GM21390 (cell line): ENCODE data around the gene FBXO9.
"Not testable (repeated sequence)": the region's sequence is repeated elsewhere in the genome, so short reads cannot be mapped to it uniquely, and the experiment has no call there.

Source experiments
- ATAC-seq: cut with Tn5 transposase; IDR thresholded peaks from one replicate; pipeline ENCODE4 v1.9.1; 2021; ENCODE audit not compliant: unreplicated experiment

FBXO9 gene

DNA sequence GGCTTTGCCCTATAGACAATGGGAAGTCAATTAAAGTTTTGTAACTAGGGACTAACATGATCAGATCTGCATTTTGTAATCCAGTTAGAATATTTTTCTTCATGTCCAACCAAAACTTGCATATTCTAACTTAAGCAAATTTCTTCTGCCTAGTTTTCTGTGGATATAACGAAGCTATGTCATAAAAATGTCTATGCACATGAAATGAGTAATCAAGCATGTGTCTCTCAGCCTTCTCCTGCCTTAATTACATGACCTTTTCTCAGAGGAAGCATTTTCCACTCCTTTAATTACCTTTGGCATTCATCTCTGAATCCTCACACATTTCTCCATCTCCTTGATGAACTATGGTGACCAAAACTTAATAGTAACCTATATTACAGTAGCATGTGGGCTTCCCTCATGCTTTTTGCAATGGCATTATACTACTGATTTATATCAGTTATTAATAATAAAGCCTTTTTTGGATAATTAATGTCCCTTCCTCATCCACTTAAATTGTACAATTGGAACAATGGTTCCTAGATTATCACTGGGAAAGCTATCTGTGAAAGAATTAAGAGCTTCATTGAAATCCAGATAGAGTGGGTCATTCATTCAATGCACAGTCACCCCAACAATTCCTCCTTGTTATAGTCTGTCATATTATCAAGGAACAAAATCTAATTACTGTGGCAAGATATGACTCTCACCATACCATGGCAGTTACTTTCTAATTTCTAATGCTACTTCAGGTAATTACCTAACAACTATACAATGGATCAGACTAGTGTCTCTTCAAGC lies 19.1 kb upstream of the FBXO9 start:
- no peak for ATAC-seq

GRCh38 chr6:53048431-53049195 lies 16.6 kb upstream of the FBXO9 start:
- peak; percentile 94 for ATAC-seq

DNA sequence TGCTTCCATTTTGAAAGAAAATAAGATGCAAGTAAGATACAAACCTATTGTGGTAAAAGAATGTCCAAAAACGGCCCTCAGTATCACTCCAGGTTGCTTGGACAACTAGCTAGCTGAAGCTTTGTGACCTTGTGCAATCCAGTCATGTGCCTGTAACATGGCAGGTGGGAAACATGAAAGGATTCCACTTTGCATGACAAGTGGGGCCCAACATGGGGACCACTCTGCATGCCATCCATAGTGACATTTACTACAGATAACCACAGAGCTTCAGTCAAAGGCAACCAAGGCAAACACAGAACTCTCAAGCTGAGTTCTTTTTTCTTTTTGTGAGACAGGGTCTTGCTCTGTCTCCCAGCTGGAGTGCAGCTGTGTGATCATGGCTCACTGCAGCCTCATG lies 15.8 kb upstream of the FBXO9 start:
- no peak for ATAC-seq

DNA sequence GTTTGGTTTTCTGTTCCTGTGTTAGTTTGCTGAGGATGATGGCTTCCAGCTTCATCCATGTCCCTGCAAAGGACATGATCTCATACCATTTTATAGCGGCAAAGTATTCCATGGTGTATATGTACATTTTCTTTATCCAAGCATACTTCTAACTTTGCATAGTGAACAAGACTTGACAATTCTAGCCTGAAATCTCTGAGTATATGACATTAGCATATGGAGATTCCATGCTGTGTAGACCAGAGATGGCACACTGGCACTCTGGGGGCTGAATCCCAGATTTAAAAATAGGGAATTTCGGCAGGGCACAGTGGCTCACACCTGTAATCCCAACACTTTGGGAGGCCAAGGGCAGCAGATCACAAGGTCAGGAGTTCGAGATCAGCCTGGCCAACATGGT lies 13.1 kb upstream of the FBXO9 start:
- ATAC-seq, result not testable (repeated sequence)

GRCh38 chr6:53054532-53054931 lies 10.7 kb upstream of the FBXO9 start:
- ATAC-seq, result no peak

DNA sequence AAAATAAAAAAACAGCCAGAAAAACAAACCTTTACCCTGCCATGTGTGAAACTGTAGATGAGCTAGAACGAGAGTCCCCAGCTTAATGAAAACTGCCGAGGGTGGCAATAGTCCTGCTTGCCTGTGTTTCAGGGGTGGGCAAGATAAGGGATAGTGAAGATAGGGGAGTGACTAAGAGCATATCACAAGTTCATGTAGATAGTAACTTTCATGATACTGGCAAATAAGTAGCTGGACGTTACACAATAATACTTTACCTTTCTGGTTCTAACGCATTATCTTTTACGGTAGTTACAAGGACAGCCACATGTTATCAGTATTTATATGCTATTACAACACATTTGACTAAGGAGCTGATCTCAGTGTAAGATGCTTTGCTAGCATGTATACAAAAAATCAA lies 9.3 kb upstream of the FBXO9 start:
- no peak for ATAC-seq

DNA sequence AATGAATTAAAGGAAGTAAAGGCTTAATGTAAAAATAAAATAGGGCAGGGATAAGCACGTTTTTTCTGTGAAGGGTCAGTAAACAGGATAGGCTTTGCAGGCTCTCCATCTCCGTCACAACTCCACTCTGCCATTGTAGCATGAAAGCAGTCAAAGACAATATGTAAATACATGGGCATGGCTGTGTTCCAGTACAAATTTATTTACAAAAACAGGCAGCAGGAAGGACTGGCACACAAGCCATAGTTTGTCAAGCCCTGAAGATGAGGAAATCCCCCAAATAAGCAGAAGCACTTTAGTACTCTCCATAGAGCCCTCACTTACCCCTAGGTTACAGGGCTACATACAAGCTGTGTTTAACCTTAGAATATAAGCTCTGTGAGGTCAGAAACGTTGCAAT lies 8.9 kb upstream of the FBXO9 start:
- ATAC-seq, result no peak

DNA sequence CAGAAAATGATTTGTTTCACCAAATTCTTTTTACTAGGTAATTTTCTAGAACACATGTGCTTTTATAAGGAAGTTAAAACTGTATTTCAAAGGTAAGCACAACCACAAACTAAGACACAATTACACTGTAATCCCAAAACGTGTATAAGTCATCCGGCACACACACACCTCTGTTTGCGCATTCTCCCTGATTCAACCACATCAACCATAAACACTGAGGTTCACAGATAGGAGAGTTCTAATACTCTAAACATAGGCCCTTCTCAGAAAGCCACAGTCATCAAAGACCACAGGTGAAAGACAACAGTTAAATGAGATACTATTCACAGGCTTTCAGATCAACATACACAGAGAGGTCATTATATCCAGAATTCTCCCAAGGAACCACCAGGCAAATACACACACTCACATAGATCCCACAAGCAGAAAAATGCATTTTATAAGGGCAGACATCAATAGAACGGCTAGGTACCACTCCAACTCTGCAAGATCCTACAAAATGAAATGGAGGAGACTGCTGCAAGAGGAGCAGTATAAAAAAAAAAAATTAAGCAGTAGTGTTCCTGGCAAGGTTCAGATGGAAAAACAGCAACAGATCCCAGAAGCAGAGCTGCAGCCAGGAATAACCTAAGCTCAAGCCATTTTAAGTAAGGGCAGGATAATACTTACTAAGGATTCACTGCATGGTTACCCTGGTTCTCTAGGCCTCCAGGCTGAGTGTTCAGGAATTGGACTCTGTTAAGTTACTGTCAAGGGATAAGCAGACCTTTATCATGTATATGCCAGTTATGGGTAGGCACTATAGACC lies 6.6 kb upstream of the FBXO9 start:
- no peak for ATAC-seq

DNA sequence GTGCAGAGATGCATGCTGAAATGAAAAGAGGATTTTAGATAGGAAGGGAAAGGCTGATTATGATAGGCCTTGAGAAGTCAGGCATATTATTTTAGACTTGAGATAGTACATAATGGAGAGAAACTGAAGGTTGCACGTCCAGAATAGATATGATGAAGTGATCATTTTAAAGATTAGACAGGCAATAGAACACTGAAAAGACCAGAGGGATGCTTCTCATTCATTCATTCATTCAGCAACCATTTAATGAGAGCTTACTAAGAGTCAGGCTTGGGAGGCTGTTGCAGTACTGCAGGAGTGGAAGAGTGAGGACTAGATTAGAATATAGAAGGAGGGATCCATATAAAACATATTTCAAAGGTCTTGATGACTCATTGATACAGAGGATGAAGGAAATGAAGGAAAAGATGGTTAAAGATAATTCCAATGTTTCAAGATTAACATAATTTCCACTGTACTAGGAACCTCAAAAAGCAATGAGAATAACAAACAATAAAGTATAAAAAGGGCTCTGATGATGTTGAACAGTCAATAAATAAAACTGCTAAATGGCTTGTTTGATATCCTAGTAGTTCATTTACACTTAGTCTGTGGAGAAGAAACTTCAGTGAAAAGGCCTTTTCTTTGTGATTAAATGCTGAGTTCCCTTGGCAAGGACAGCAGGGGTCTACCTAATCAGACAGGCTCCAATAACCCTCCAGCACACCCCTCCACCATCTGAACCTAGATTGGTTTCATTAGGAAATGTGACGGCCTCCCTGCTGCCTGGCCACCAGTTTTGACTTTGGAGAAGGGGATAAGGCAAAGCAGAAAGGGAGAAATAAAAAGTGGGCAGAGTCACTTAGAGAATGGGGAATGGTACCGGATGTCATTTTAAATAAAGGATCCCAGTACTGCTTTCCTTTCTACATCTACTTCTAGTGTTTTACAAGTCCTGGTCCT lies 5.3 kb upstream of the FBXO9 start:
- ATAC-seq, result no peak

GRCh38 chr6:53062169-53062539 lies 3.0 kb upstream of the FBXO9 start:
- ATAC-seq, result no peak

GRCh38 chr6:53064255-53064654 lies 949 bp upstream of the FBXO9 start:
- not testable (repeated sequence) for ATAC-seq

DNA sequence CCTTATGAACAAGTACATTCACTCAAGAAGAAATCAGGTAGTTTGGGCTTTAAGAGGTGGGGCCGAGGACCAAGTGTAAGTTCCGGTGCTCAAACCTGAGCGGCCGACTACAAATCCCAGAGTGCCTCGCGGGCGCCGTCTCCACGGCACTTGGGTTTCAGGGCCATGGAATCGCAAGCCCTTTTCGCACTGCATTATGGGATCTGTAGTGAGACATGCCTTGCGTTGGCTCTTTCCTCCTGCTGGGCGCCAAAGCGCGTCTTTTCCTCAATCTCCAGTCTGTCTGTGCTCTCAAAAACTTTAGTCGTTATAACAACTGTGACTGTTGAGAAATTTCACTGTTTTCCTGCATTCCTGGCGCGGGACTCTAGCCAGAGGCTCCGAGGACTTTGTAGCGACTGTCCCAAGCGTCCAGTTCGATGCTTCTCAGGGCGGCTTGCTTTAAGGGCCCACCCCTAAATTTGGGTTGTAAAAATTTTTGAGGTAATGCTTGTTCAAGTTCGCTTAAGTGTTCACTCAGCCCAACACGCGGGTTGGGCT lies 408 bp upstream of the FBXO9 start:
- ATAC-seq, result peak; percentile 73

- no peak for ATAC-seq
These were observed 843 bp downstream of the FBXO9 start for GRCh38 chr6:53066077-53066417.

GRCh38 chr6:53066874-53067706 lies 1.9 kb downstream of the FBXO9 start:
- ATAC-seq, result no peak

GRCh38 chr6:53067849-53068361 lies 2.7 kb downstream of the FBXO9 start:
- no peak for ATAC-seq

DNA sequence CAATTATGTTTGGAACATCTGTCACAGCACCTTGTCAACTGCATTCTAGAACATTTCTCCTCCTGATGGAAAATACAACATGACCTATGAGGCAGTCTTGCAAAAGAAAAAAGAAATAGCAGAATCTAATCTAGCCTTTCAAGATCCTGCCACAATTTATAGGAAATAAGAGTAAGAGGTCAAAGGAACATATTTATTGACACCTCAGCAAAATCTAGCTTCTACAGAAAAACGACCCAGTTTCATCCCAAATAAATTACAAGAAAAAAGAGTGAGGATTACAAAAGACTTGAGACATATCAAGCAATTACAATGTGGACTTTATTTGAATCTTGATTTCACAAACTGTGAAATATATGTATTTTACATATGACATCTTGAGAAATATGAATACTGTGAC lies 4.2 kb downstream of the FBXO9 start:
- ATAC-seq, result no peak

GRCh38 chr6:53070806-53071205 lies 5.6 kb downstream of the FBXO9 start:
- peak; percentile 55 for ATAC-seq

- ATAC-seq, result no peak
These were observed 9.1 kb downstream of the FBXO9 start for GRCh38 chr6:53074347-53074746.

DNA sequence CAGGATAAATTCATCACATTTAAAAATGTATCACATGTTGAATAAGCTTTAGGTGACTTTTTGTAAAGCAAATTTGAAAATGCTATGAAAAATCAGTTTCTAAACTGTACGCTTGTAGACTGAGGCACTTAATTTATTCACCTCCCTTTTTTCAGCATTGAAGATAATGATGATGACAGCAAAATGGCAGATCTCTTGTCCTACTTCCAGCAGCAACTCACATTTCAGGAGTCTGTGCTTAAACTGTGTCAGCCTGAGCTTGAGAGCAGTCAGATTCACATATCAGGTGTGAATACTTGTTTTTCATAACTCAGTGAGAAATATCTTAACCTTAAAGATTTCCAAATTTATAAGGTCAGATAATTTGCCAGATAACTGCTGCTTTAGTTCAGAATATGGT lies 15.6 kb downstream of the FBXO9 start:
- no peak for ATAC-seq
